HG03571 (cell line): Measurements from ENCODE around the gene NFATC3.
"Not testable (repeated sequence)": the region's sequence is repeated elsewhere in the genome, so short reads cannot be mapped to it uniquely, and the experiment has no call there.

Experiments
- ATAC-seq: cut with Tn5 transposase; IDR thresholded peaks from one replicate; pipeline ENCODE4 v1.9.1; 2021; ENCODE audit not compliant: unreplicated experiment

The NFATC3 gene

GRCh38 chr16:68088130-68088972 lies 3.2 kb downstream of the NFATC3 start:
- ATAC-seq, result no peak

GRCh38 chr16:68089067-68089466 lies 3.9 kb downstream of the NFATC3 start:
- no peak for ATAC-seq

- ATAC-seq, result no peak
These were observed 5.0 kb downstream of the NFATC3 start for GRCh38 chr16:68090130-68090529.

- ATAC-seq, result no peak
These were observed 5.4 kb downstream of the NFATC3 start for GRCh38 chr16:68090533-68090932.

DNA sequence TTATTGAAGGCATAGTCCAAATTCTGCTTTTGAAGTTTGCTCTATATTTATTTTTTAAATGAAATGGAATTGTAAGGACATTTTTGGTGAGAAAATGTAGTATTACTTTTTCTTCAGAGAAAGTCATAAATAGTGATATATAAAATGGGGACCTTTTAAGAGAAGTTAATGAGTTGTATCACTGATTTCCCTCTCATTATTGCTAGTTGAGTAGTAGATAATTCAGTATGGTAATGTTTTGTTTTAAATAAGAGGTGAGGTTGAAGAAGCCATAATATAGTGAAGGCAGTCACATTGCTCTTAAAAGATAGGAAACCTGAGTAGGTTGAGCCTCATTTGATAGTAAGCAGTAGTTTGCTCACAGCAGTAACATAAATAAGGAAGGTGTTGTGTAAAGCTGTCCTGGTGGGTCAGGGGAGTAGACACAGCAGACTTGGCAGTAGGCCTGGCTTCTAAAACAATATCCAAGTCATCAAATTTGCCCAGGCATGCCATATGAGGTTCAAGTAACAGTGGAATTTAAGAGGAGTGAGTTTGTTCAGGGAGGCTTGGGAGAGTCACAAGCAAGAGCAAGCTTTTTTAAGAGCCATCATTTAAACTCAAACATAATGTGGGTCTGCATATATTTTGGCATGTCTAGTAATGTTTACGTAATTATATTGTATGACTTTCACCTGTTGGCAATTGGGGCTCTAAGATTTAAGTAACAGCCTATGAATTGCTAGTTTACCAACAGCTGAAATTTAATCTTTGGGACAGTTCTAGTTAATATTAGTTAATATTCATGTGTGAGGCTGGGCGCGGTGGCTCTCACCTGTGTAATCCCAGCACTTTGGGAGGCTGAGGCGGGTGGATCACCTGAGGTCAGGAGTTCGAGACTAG lies 6.5 kb downstream of the NFATC3 start:
- no peak for ATAC-seq

- ATAC-seq, result not testable (repeated sequence)
These were observed 7.1 kb downstream of the NFATC3 start for GRCh38 chr16:68092275-68092674.

GRCh38 chr16:68093816-68094613 lies 8.8 kb downstream of the NFATC3 start:
- no peak for ATAC-seq

- ATAC-seq, result no peak
These were observed 9.4 kb downstream of the NFATC3 start for GRCh38 chr16:68094614-68094934.

- no peak for ATAC-seq
These were observed 11.3 kb downstream of the NFATC3 start for GRCh38 chr16:68096491-68096890.

- no peak for ATAC-seq
These were observed 11.9 kb downstream of the NFATC3 start for GRCh38 chr16:68097088-68097487.

DNA sequence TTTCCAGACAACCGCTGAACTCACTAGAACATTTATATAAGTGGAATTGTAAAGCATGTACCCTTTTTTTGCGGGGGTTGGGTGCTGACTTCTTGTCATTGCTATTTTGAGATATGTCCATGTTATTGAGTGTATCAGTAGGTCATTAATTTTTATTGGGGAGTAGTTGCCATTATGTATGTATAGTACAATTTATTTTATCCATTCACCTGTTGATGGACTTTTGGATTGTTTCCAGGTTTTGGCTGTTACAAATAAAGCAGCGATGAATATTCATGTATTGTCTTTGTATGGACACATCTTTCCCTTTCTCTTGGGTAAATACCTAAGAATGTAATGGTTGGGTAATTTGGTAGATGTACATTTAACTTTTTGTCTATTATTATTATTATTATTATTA lies 12.7 kb downstream of the NFATC3 start:
- no peak for ATAC-seq

DNA sequence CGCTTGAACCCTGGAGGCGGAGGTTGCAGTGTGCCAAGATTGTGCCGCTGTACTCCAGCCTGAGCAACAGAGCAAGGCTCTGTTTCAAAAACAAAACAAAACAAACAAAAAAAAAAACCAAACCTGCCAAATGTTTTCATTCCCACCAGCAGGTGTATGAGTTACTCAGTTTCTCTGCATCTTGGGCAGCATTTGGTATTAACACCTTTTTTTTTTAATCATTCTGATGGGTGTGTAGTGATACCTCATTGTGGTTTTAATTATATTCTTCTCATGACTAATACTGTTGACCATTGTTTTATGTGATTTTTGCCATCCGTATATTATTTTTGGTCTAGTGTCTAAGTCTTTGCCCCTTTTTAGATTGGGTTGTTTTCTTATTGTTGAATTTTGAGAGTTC lies 15.3 kb downstream of the NFATC3 start:
- no peak for ATAC-seq

DNA sequence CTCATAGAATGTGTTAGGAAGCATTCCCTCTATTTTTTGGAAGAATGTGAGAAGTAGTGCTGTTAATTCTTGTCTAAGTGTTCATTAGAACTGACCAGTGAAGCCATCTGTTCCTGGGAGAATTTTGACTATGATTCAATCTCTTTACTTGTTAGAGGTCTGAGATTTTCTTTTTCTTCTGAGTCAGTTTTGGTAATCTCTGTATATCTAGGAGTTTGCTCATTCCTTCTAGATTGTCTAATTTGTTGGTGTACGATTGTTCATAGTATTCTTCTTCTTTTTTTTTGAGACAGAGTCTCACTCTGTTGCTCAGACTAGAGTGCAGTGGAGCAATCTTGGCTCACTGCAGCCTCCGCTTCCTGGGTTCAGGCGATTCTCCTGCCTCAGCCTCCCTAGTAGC lies 20.4 kb downstream of the NFATC3 start:
- ATAC-seq, result no peak

DNA sequence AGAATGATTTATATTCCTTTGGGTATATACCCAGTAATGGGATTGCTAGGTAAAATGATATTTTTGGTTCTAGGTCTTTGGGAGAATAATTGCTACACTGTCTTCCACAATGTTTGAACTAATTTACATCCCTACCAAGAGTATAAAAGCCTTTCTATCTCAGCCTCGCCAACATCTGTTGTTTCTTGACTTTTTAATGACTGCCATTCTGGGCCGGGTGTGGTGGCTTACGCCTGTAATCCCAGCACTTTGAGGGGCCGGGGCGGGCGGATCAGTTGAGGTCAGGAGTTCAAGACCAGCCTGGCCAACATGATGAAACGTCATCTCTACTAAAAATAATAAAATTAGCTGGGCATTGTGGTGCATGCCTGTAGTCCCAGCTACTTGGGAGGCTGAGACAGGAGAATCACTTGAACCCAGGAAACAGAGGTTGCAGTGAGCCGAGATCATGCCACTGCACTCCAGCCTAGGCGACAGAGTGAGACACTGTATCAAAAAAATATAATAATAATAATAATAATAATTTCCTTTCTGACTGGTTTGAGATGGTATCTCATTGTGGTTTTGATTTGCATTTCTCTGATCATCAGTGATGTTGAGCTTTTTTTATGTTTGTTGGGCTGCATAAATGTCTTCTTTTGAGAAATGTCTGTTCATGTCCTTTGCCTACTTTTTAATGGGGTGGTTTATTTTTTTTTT lies 22.2 kb downstream of the NFATC3 start:
- ATAC-seq, result not testable (repeated sequence)

GRCh38 chr16:68109156-68109555 lies 24.0 kb downstream of the NFATC3 start:
- ATAC-seq, result not testable (repeated sequence)

GRCh38 chr16:68110611-68111010 lies 25.4 kb downstream of the NFATC3 start:
- not testable (repeated sequence) for ATAC-seq

DNA sequence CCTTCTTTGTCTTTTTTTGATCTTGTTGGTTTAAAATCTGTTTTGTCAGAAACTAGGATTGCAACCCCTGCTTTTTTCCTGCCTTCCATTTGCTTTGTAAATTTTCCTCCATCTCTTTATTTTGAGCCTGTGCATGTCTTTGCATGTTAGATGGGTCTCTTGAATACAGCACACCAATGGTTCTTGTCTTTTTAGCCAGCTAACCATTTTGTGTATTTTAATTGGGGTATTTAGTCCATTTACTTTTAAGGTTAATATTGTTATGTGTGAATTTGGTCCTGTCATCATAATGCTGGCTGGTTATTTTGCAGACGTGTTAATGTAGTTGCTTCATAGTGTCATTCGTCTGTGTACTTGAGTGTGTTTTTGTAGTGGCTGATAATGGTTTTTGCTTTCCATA lies 26.2 kb downstream of the NFATC3 start:
- ATAC-seq, result no peak

GRCh38 chr16:68113059-68113761 lies 28.0 kb downstream of the NFATC3 start:
- ATAC-seq, result no peak

- no peak for ATAC-seq
These were observed 28.6 kb downstream of the NFATC3 start for GRCh38 chr16:68113765-68114240.

- not testable (repeated sequence) for ATAC-seq
These were observed 29.8 kb downstream of the NFATC3 start for GRCh38 chr16:68114939-68115338.
